ENCODE measurements around the gene GSPT1.
"Not testable (repeated sequence)": the region's sequence is repeated elsewhere in the genome, so short reads cannot be mapped to it uniquely, and the experiment has no call there.

Gene GSPT1

GRCh38 chr16:11852092-11852809 is 63.5 kb downstream of the GSPT1 start:
- no peak for DNase-seq

- no peak for DNase-seq
These were observed 64.3 kb downstream of the GSPT1 start, which contains the start of gene RSL1D1 for GRCh38 chr16:11851294-11852091. RSL1D1 (minus strand) TSS chr16:11851542; CDS start chr16:11851512, 30 bp downstream.

- no peak for DNase-seq
These were observed 66.9 kb downstream of the GSPT1 start for GRCh38 chr16:11848842-11849241.

GRCh38 chr16:11844499-11844898 is 71.3 kb downstream of the GSPT1 start:
- DNase-seq: no peak

GRCh38 chr16:11843861-11844260 is 71.9 kb downstream of the GSPT1 start:
- no peak for DNase-seq

GRCh38 chr16:11843206-11843605 is 72.5 kb downstream of the GSPT1 start:
- DNase-seq: no peak

GRCh38 chr16:11841026-11841425 is 74.7 kb downstream of the GSPT1 start:
- DNase-seq: no peak

GRCh38 chr16:11836650-11837244 is 79.0 kb downstream of the GSPT1 start:
- no peak for DNase-seq

GRCh38 chr16:11835891-11836649 is 79.7 kb downstream of the GSPT1 start:
- DNase-seq: no peak

GRCh38 chr16:11835309-11835708 is 80.4 kb downstream of the GSPT1 start:
- DNase-seq: no peak

- no peak for DNase-seq
These were observed 81.6 kb downstream of the GSPT1 start for GRCh38 chr16:11833951-11834695.

GRCh38 chr16:11828696-11829095 is 87.1 kb downstream of the GSPT1 start:
- no peak for DNase-seq

- not testable (repeated sequence) for DNase-seq
These were observed 90.1 kb downstream of the GSPT1 start for GRCh38 chr16:11825520-11826165.

GRCh38 chr16:11824362-11824761 is 91.4 kb downstream of the GSPT1 start:
- DNase-seq: no peak

- DNase-seq: not testable (repeated sequence)
These were observed 92.1 kb downstream of the GSPT1 start for GRCh38 chr16:11823645-11824044.

- no peak for DNase-seq
These were observed 96.0 kb downstream of the GSPT1 start for GRCh38 chr16:11819798-11820197.

GRCh38 chr16:11818970-11819369 is 96.8 kb downstream of the GSPT1 start:
- not testable (repeated sequence) for DNase-seq
